Measurements from ENCODE around the gene SEPTIN6. TPM values are rescaled to one million over a fixed set of nuclear protein-coding genes. Genes with fewer than 3 reads are reported as not detected.
A peak's percentile ranks its signal among the peaks of the same experiment; 100 is the strongest.

SEPTIN6 gene
- total RNA-seq, 1 experiment from 2014 or later = 19.3 TPM

GRCh38 chrX:119655125-119655524, 37.8 kb downstream of the SEPTIN6 start:
- DNase-seq (ENCODE audit: low read depth) = peak; percentile 62

GRCh38 chrX:119654112-119654531, 38.8 kb downstream of the SEPTIN6 start:
- DNase-seq (ENCODE audit: low read depth) = no peak

- no peak for DNase-seq (ENCODE audit: low read depth)
Observed at GRCh38 chrX:119648421-119648775, 44.6 kb downstream of the SEPTIN6 start.

- no peak for DNase-seq (ENCODE audit: low read depth)
Observed at GRCh38 chrX:119647552-119648420, 45.2 kb downstream of the SEPTIN6 start.

GRCh38 chrX:119647089-119647488, 45.9 kb downstream of the SEPTIN6 start:
- DNase-seq (ENCODE audit: low read depth) = no peak

- no peak for DNase-seq (ENCODE audit: low read depth)
Observed at GRCh38 chrX:119646515-119646914, 46.5 kb downstream of the SEPTIN6 start.

- no peak for DNase-seq (ENCODE audit: low read depth)
Observed at GRCh38 chrX:119643696-119644095, 49.3 kb downstream of the SEPTIN6 start.

Small RNAs within 50 kb of the gene (small RNA-seq; reads per million reads assigned to genes)
- not detected for gene MIR766

Other genes with a start within 250 kb of the SEPTIN6 start
- 363 and 485 TPM in 2 replicates for gene SLC25A5, start 224.7 kb downstream of the SEPTIN6 start, total RNA-seq (2014; rRNA removed; shearing (Covaris generic))
- gene STEEP1, start 127.8 kb downstream of the SEPTIN6 start, total RNA-seq (2014; rRNA removed; shearing (Covaris generic)) = 45.4 and 50.0 TPM in 2 replicates
- gene UBE2A, start 118.6 kb downstream of the SEPTIN6 start, total RNA-seq (2014; rRNA removed; shearing (Covaris generic)) = 29.7 and 50.3 TPM in 2 replicates
- 7.7 and 9.6 TPM in 2 replicates for gene NKRF, start 86.7 kb downstream of the SEPTIN6 start, total RNA-seq (2014; rRNA removed; shearing (Covaris generic))
- 0.05 and 0.13 TPM in 2 replicates for gene SOWAHD, start 65.4 kb upstream of the SEPTIN6 start, total RNA-seq (2014; rRNA removed; shearing (Covaris generic))
- gene RPL39, start 98.5 kb upstream of the SEPTIN6 start, total RNA-seq (2014; rRNA removed; shearing (Covaris generic)) = 1,022 and 1,546 TPM in 2 replicates
- 4.1 and 4.5 TPM in 2 replicates for gene UPF3B, start 159.8 kb upstream of the SEPTIN6 start, total RNA-seq (2014; rRNA removed; shearing (Covaris generic))
- 21.5 and 27.3 TPM in 2 replicates for gene RNF113A, start 178.6 kb upstream of the SEPTIN6 start, total RNA-seq (2014; rRNA removed; shearing (Covaris generic))
- gene NDUFA1, start 178.7 kb upstream of the SEPTIN6 start, total RNA-seq (2014; rRNA removed; shearing (Covaris generic)) = 45.8 and 102 TPM in 2 replicates
- gene AKAP14, start 202.7 kb upstream of the SEPTIN6 start, total RNA-seq (2014; rRNA removed; shearing (Covaris generic)) = not detected in 2 replicates

Data from HT1080 (cell line).